Right atrium auricular region (tissue), 2 donors: ENCODE data around the gene OAS1. TPM values are rescaled to one million over a fixed set of nuclear protein-coding genes. Genes with fewer than 3 reads are reported as not detected.

Experiments
- DNase-seq: peaks from one replicate; pipeline ENCODE4 v3.0.0-alpha.2; 2019; ENCODE audit warnings: low spot score
- H3K27ac ChIP-seq, 2 donors: fragments of 200-600 bp; sonication (generic); 1 replicate in 1 of 2; 2 replicates in 1 of 2; pipeline ENCODE4 v1.5.1; 2016 to 2019
- H3K27me3 ChIP-seq, 2 donors: fragments of 200-600 bp; sonication (generic); one replicate each; pipeline versions ENCODE4 v1.5.1 to v1.6.0; 2017 to 2019
- H3K36me3 ChIP-seq: fragments of 200-600 bp; sonication (generic); one replicate; pipeline ENCODE4 v1.5.1; 2016
- H3K4me1 ChIP-seq, 2 donors: fragments of 200-600 bp; sonication (generic); one replicate each; pipeline versions ENCODE4 v1.5.1 to v1.6.0; 2017 to 2019
- H3K4me3 ChIP-seq, 2 donors: fragments of 200-600 bp; sonication (generic); 1 replicate in 1 of 2; 2 replicates in 1 of 2; pipeline ENCODE4 v1.5.1; 2017 to 2019; ENCODE audit warnings: mild to moderate bottlenecking in 1 of 2, moderate library complexity in 1 of 2
- H3K9me3 ChIP-seq, 2 donors: fragments of 200-600 bp; sonication (generic); one replicate each; pipeline ENCODE4 v1.5.1; 2019
- total RNA-seq, 2 donors: library from RNA; depleted of rRNA; stranded (reverse); fragments of >200 nt; gene quantifications; one replicate each; pipeline ENCODE4 v1.1.0, GENCODE V29; 2016
- TF ChIP-seq, protein P1 (sequence below), 2 donors: fragments of 200-600 bp; sonication (generic); IDR thresholded peaks; one replicate each; pipeline ENCODE4 v1.5.1; 2019; ENCODE audit warnings: antibody characterized with exemption in 2 of 2

Gene OAS1
- total RNA-seq, 2 donors from 2014 or later: 4.0 to 8.4 TPM

- TF ChIP-seq, protein P1, sequence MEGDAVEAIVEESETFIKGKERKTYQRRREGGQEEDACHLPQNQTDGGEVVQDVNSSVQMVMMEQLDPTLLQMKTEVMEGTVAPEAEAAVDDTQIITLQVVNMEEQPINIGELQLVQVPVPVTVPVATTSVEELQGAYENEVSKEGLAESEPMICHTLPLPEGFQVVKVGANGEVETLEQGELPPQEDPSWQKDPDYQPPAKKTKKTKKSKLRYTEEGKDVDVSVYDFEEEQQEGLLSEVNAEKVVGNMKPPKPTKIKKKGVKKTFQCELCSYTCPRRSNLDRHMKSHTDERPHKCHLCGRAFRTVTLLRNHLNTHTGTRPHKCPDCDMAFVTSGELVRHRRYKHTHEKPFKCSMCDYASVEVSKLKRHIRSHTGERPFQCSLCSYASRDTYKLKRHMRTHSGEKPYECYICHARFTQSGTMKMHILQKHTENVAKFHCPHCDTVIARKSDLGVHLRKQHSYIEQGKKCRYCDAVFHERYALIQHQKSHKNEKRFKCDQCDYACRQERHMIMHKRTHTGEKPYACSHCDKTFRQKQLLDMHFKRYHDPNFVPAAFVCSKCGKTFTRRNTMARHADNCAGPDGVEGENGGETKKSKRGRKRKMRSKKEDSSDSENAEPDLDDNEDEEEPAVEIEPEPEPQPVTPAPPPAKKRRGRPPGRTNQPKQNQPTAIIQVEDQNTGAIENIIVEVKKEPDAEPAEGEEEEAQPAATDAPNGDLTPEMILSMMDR (IDR thresholded peaks at IDR 0.05): no peak
- no peak overlapping the region for H3K4me3 ChIP-seq
- no peaks in the 10 kb centered on the region for H3K27me3 ChIP-seq
- no peaks in the 10 kb centered on the region for H3K9me3 ChIP-seq
- no peaks in the 10 kb centered on the region for H3K36me3 ChIP-seq
- no peak for DNase-seq
- H3K27ac ChIP-seq: no peak overlapping the region
- no peaks in the 10 kb centered on the region for H3K4me1 ChIP-seq
Observed at GRCh38 chr12:112868459-112869041, 38.2 kb upstream of the OAS1 start.

- TF ChIP-seq, protein P1 (IDR thresholded peaks at IDR 0.05): no peak
- no peak overlapping the region for H3K4me3 ChIP-seq
- H3K9me3 ChIP-seq: no peaks in the 10 kb centered on the region
Observed at GRCh38 chr12:112869091-112869490, 37.7 kb upstream of the OAS1 start.

GRCh38 chr12:112869778-112870177, 37.0 kb upstream of the OAS1 start:
- TF ChIP-seq, protein P1 (IDR thresholded peaks at IDR 0.05): no peak
- H3K27ac ChIP-seq: no peak overlapping the region
- no peak for DNase-seq
- no peaks in the 10 kb centered on the region for H3K9me3 ChIP-seq
- no peak overlapping the region for H3K4me3 ChIP-seq
- H3K36me3 ChIP-seq: no peaks in the 10 kb centered on the region
- no peaks in the 10 kb centered on the region for H3K4me1 ChIP-seq
- H3K27me3 ChIP-seq: no peaks in the 10 kb centered on the region

More at GRCh38 chr12:112869091-112869490, 37.7 kb upstream of the OAS1 start:
- H3K36me3 ChIP-seq: no peaks in the 10 kb centered on the region
- no peaks in the 10 kb centered on the region for H3K27me3 ChIP-seq
- H3K4me1 ChIP-seq: no peaks in the 10 kb centered on the region
- no peak overlapping the region for H3K27ac ChIP-seq
- no peak for DNase-seq

- Histone ChIP-seq H3K27me3 (no peaks in the 10 kb centered on the region), H3K36me3 (no peaks in the 10 kb centered on the region), H3K4me1 (no peaks in the 10 kb centered on the region), H3K27ac (no peak overlapping the region), H3K4me3 (no peak overlapping the region), H3K9me3 (no peaks in the 10 kb centered on the region)
- DNase-seq: no peak
- TF ChIP-seq, protein P1 (IDR thresholded peaks at IDR 0.05): no peak
Observed at GRCh38 chr12:112870267-112870980, 36.3 kb upstream of the OAS1 start.

GRCh38 chr12:112875608-112876007, 31.2 kb upstream of the OAS1 start:
- DNase-seq: no peak
- Histone ChIP-seq H3K4me3 (no peak overlapping the region), H3K27me3 (no peaks in the 10 kb centered on the region), H3K27ac (no peak overlapping the region), H3K36me3 (no peaks in the 10 kb centered on the region), H3K9me3 (no peaks in the 10 kb centered on the region), H3K4me1 (no peaks in the 10 kb centered on the region)
- TF ChIP-seq, protein P1 (IDR thresholded peaks at IDR 0.05): no peak
